SK-N-SH (cell line): ENCODE results near the gene ZFPL1.

Experiments used
- CHD2 ChIP-seq: fragments of 150-350 bp; IDR thresholded peaks from 2 replicates; pipeline ENCODE4 v1.6.1; 2018; ENCODE audit warnings: low read length; ENCODE audit not compliant: partially characterized antibody
- CTCF ChIP-seq: fragments of 200-600 bp; sonication (generic); IDR thresholded peaks from 2 replicates; pipeline ENCODE4 v1.6.1; 2017; ENCODE audit warnings: antibody characterized with exemption, mild to moderate bottlenecking, moderate library complexity
- EZH2phosphoT487 ChIP-seq: fragments of 200-600 bp; sonication (generic); IDR thresholded peaks from 2 replicates; pipeline ENCODE4 v1.6.1; 2017; ENCODE audit warnings: low read depth, mixed run types, mild to moderate bottlenecking, antibody characterized with exemption, moderate library complexity, borderline replicate concordance
- FOSL2 ChIP-seq: IDR thresholded peaks from 2 replicates; pipeline ENCODE4 v1.4.0; 2012; ENCODE audit warnings: low read depth, mild to moderate bottlenecking, moderate library complexity, borderline replicate concordance
- GABPA ChIP-seq: IDR thresholded peaks from 2 replicates; pipeline ENCODE4 v1.4.0; 2012; ENCODE audit warnings: low read depth, mild to moderate bottlenecking
- POLR2AphosphoS5 ChIP-seq: IDR thresholded peaks from 2 replicates; pipeline ENCODE4 v1.6.1; 2012; ENCODE audit warnings: low read depth, low read length
- RAD21 ChIP-seq: IDR thresholded peaks from 2 replicates; pipeline ENCODE4 v1.6.1; 2012; ENCODE audit warnings: mild to moderate bottlenecking, low read length
- REST ChIP-seq: IDR thresholded peaks from 2 replicates; pipeline ENCODE4 v1.6.1; 2012; ENCODE audit warnings: mild to moderate bottlenecking, low read depth, low read length, moderate library complexity
- RFX5 ChIP-seq: IDR thresholded peaks from 2 replicates; pipeline ENCODE4 v1.6.1; 2012; ENCODE audit warnings: mild to moderate bottlenecking, improper control_type of control experiment, low read length
- SIN3A ChIP-seq: IDR thresholded peaks from 2 replicates; pipeline ENCODE4 v1.6.1; 2012; ENCODE audit warnings: low read depth, mild to moderate bottlenecking, low read length, moderate library complexity, borderline replicate concordance
- SMC3 ChIP-seq: IDR thresholded peaks from 2 replicates; pipeline ENCODE4 v1.6.1; 2012; ENCODE audit warnings: low read depth, low read length, improper control_type of control experiment

GRCh38 chr11:65116370-65117205 is 32.6 kb downstream of the ZFPL1 start:
- TF ChIP-seq CTCF (no peak), SIN3A (0 out of 2 replicates have a peak, but pooled peaks have one; percentile 6), RFX5 (no peak), EZH2phosphoT487 (no peak), POLR2AphosphoS5 (peak; percentile 42; the same call in 1 of the 2 replicates), RAD21 (no peak), REST (no peak), FOSL2 (no peak), CHD2 (no peak), SMC3 (no peak), GABPA (no peak)
